K562 (cell line): ENCODE measurements around the gene TMCC2. TPM values are rescaled to one million over a fixed set of nuclear protein-coding genes. Genes with fewer than 3 reads are reported as not detected.
A peak's percentile ranks its signal among the peaks of the same experiment; 100 is the strongest.

ENCODE experiments used
- CBFB ChIP-seq: sonication (generic); formaldehyde crosslinking; IDR thresholded peaks from 2 replicates; pipeline ENCODE4 v1.4.0; 2020; ENCODE audit warnings: mild to moderate bottlenecking, missing genetic modification reagents
- CTCFL ChIP-seq: IDR thresholded peaks from 2 replicates; pipeline ENCODE4 v1.6.1; 2011; ENCODE audit warnings: borderline replicate concordance, low read depth, mild to moderate bottlenecking, moderate library complexity, low read length; ENCODE audit not compliant: insufficient read depth, poor library complexity, severe bottlenecking
- E2F8 ChIP-seq: fragments of 450-650 bp; IDR thresholded peaks from 2 replicates; pipeline ENCODE4 v1.7.1; 2018; ENCODE audit warnings: mild to moderate bottlenecking, low read depth; ENCODE audit not compliant: partially characterized antibody
- IRF1 ChIP-seq: sonication (generic); formaldehyde crosslinking; IDR thresholded peaks from 2 replicates; pipeline ENCODE4 v1.8.0; 2022; ENCODE audit warnings: missing genetic modification reagents, mild to moderate bottlenecking, borderline replicate concordance
- MTA1 ChIP-seq: fragments of 450-650 bp; IDR thresholded peaks from 2 replicates; pipeline ENCODE4 v1.6.1; 2017; ENCODE audit warnings: borderline replicate concordance
- NFIX ChIP-seq: fragments of 250-450 bp; sonication (Bioruptor Pico); IDR thresholded peaks from 2 replicates; pipeline ENCODE4 v1.4.0; 2020; ENCODE audit warnings: low read depth, mild to moderate bottlenecking, moderate library complexity
- TCF7L2 ChIP-seq: fragments of 150-350 bp; IDR thresholded peaks from 2 replicates; pipeline ENCODE4 v1.6.1; 2016; ENCODE audit warnings: low read depth, mild to moderate bottlenecking, low read length, moderate library complexity
- ZBTB40 ChIP-seq, 2 experiments: fragments of 450-650 bp in 1 of 2; sonication (generic) in 1 of 2; formaldehyde crosslinking in 1 of 2; IDR thresholded peaks; 2 replicates each; pipeline versions ENCODE4 v1.7.1 to v1.9.0; 2016 to 2022; ENCODE audit warnings: inconsistent platforms in 1 of 2, mild to moderate bottlenecking in 1 of 2, missing genetic modification reagents in 1 of 2
- polyA plus RNA-seq, 8 experiments: library from polyadenylated mRNA; depleted of rRNA in 4 of 8; stranded (reverse) in 5 of 8; unstranded in 3 of 8; fragments of >200 nt; fragmentation: Nextera tagmentation in 2 of 8; fragmentation: Illumina TruSeq in 1 of 8; extraction: Ambion mirVana in 2 of 8; extraction: Trizol in 1 of 8; gene quantifications; 2 replicates each; pipeline versions ENCODE4 v1.2.1 to v1.2.3, GENCODE V29; 2011 to 2014; ENCODE audit warnings: inconsistent platforms in 1 of 8, missing spikeins in 1 of 8
- total RNA-seq, 7 experiments: library from RNA; depleted of rRNA in 6 of 7; stranded (reverse); fragments of >200 nt in 6 of 7; fragmentation: Illumina TruSeq in 2 of 7; extraction: Trizol in 2 of 7; gene quantifications; 2 replicates each; pipeline versions ENCODE4 v1.2.1 to v1.2.3, GENCODE V29; 2011 to 2021; ENCODE audit warnings: low replicate concordance in 1 of 7

Gene TMCC2
- total and polyA plus RNA-seq, 9 of the 15 experiments (the other 6 are each of a cell fraction or from before 2014, with no cell fraction given): 0.06 to 1.8 (median 0.98) TPM

GRCh38 chr1:205211169-205211838 is 16.4 kb upstream of the TMCC2 start, which contains the start of gene DSTYK (continued):
- peak; percentile 97 for TF ChIP-seq ZBTB40 (IDR thresholded peaks at IDR 0.05)
- no peak for TF ChIP-seq ZBTB40 (CRISPR knock-in tag; IDR thresholded peaks at IDR 0.05)
- TF ChIP-seq CBFB (CRISPR knock-in tag): peak; percentile 100
- TF ChIP-seq MTA1: peak; percentile 73; the same call in 1 of the 2 replicates
- TF ChIP-seq E2F8: peak; percentile 79
- TF ChIP-seq TCF7L2: 0 out of 2 replicates have a peak, but pooled peaks have one; percentile 37
- TF ChIP-seq NFIX (CRISPR knock-in tag): no peak
- no peak for TF ChIP-seq IRF1 (CRISPR knock-in tag)
- peak; percentile 36 for TF ChIP-seq CTCFL
